HG02759 (cell line): ENCODE data around the gene NPAS3.

Experiments
- ATAC-seq: cut with Tn5 transposase; IDR thresholded peaks from one replicate; pipeline ENCODE4 v1.9.1; 2021; ENCODE audit warnings: mild to moderate bottlenecking, moderate library complexity; ENCODE audit not compliant: unreplicated experiment

Gene NPAS3

DNA sequence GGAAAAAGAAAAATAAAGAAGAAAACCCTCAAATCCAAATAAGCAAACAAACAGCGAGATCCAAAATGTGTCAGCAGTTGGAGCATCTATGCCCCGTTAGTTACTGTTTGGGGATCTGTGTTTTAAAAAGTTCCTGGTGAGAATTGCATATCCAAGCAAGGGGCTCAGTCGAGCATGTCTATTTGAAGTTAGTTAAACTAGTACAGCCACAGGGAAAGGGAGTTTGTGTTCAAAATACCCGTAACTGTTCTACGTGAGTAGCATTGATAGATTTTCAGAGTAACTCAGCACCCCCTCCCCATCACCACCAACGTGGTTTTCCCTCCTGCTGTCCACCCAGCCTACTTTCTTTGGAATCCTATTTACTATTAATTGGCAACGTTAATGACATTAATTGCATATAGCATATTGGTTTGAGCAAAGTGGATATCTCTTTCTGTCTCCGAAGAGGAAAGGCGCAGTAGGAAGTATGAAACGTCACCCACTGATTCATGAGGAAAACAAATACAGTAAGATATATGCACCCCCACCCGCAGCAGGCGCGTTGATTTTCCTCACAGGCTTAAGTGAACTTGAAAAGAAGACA, 1.5 kb downstream of the NPAS3 start:
- no peak for ATAC-seq

DNA sequence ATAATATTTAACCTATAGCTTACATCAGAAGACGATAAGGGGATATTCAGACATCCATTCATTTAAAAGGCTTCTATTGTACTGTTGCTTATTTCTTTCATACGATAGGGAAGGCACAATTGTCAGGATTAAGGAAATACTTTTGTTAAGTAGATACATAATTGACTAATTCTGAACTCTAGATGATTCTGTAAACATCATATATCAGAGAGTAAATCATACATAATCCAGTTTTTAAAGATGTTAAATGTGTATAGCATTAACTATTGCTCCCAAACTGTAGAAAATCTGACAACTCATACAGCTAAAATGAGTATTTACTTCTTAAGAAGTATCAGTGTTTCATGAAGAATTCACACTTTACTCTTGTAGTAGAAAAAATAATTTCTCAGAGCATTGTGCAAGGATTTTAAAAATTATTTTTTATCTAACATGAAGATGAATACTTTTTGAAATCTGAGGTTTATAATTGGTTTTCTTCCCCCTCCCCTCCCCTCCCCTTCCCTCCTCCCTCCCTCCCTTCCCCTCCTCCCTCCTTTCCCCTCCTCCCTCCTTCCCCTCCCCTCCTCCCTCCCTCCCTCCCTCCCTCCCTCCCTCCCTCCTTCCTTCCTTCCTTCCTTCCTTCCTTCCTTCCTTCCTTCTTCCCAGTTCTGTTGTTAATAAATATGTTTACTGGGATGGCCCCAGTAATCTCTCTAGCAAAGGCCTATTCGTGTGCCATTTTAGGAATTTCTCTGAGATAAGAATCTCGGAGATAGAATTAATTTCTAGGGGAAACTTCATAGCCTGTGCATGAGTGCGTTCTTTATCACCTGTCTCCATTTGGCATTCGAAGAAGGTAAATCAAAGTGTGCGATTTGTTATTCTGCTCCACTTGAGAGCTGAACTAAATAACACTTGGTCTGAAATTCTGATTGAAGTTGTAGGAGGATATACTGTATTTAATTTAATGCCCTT, 2.3 kb downstream of the NPAS3 start:
- ATAC-seq, result no peak

GRCh38 chr14:32941668-32942065, 3.0 kb downstream of the NPAS3 start:
- ATAC-seq, result no peak

DNA sequence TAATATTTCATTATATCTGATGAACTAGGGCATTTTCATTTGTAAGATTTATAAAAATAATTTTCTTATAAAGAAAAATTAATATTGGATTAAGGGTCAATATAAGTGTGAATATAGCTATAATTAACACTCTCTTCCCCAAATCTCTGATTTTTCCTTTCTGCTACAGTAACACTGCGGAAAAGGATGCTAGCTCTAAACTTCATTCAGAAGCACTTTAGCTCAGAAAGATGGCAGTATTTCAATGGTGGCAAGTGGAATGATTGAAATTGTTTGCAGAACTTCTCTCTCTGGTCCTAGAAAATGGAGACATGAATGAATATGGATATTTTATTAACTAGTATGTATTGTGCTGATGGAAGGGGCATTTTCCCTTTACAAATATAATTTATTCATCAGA, 8.4 kb downstream of the NPAS3 start:
- ATAC-seq, result no peak

DNA sequence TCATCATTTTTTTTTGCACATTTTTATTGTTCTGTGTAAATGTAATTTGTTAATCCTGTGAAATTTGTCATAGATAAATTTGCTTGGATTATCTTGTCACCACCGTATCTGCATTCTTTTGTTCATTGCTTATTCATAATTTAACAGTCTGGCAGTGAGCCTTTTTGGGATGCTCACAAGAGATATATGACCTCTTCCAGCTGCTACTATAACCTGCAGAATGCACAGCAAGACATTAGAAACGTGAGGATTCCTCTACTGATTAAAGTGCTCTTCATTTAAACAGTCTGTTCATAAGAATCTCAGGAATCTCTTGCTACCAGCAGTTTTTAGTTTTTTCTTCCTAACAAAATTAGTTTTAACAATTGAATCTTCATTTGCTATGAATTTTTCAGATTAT, 9.1 kb downstream of the NPAS3 start:
- no peak for ATAC-seq

GRCh38 chr14:32950584-32950983, 11.9 kb downstream of the NPAS3 start:
- no peak for ATAC-seq

- ATAC-seq, result no peak
These were observed 28.7 kb downstream of the NPAS3 start for GRCh38 chr14:32967421-32967820.

DNA sequence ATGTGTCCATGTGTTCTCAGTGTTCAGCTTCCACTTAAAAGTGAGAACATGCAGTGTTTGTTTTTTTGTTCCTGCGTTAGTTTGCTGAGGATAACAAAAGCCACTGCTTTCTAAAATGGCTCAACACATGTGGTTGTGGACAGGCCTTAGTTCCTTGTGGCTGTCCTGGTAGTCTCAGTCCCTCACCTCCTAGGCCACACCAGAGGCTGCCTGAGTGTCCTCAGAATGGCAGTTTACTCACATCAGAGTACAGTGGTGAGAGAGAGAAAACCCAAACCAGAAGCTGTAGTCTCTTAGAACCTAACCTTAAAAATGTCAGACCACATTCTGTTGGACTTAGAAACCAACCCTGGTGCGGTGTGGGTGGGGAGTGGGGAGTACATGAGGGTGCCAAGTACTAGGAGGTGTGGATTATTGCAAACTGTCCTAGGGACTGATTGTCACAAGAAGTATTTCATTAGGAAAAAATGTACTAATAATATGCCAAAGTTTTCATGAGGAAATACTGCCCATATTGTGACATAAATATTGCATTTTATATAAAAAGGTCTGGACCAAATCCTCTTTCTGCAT, 30.4 kb downstream of the NPAS3 start:
- ATAC-seq, result no peak

DNA sequence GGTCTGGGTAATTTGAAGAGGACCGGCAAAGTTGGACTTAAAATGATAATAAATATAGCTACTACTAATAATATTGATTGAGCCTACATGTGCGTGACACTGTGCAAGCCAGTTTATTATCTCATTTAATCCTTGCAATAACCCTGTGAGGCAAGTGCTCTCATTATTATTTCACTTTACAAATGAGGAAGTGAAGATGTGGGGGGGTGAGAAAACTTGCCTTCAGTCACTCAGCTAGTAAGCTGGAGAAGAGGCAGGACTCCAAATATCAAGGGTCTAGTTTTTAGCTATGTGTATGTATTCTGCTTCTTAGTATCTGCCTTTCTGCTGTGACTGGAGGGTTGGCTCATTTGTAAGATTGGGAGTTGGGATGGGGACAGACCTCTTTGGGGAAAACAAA, 39.2 kb downstream of the NPAS3 start:
- no peak for ATAC-seq

DNA sequence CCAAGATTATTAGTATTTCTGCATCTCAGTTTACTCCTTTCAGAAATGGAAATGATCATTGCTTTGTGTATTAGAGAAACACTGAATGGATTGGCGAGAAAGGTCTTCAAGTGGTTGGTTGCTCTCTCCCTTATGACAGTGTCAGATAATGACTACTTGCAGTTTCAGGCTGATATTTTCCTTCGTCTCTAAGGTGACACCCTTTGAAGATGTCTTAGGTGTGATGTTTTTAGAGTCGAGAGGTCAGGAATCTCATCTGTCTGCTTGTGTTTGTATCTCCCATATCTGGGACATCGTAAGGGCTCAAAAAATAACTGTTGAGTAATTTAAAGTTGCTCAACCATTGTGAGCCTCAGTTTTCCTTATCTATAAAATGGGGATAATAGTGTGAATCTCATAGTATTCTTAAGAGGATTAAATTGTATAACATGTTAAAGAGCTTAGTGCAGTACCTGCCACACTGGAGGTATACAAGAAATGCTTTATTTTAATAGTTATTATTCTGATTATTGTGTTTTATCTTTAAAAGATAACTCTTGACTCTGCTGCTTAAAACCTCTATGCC, 40.1 kb downstream of the NPAS3 start:
- no peak for ATAC-seq

GRCh38 chr14:32980178-32980901, 41.7 kb downstream of the NPAS3 start:
- no peak for ATAC-seq

DNA sequence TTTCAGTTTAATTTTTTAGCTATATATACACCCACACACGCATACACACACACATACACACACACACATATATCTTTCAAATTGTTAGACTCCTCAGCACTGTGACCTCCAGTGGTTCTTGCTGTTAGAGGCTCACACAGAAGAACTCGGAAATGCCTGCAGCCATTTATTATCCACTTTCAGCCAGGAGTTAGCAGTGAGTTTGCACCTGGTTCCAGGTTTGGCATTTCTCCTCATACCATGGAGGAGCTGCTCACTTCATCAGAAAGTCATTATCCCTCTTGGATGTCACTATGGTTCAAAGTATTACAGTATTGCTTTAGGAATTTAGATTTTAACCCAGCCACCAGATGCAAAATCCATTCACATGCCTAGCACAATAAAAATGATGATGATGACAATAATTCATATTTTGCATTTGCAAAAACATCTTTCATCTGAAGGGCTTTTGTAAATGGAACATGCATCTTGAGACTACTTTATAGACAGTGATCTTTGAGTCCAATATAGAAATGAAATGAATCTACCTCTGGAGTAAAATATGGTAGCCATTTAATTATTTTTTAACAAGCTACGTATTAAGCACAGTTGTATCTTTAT, 42.3 kb downstream of the NPAS3 start:
- ATAC-seq, result no peak

GRCh38 chr14:32984241-32984930, 45.7 kb downstream of the NPAS3 start:
- no peak for ATAC-seq

- no peak for ATAC-seq
These were observed 47.2 kb downstream of the NPAS3 start for GRCh38 chr14:32985866-32986265.

GRCh38 chr14:32986791-32987540, 48.3 kb downstream of the NPAS3 start:
- no peak for ATAC-seq

DNA sequence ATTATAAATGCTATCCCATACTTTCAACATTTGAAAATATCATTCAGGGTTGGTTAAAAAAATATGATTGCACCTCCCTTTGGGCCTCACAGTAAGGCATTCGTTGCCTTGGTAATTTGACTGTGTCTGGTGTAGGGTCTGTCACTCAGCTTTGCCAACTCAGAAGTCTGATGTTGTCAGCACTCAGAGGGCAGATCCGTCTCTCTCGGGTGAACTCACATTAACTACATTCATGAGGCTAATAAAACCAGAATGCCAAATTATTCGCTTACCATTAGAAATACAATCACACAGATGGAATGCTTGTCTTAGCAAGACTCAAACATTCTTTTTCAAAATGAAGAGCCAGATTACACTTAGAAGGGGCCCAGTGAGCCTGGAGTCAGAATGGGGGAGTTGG, 53.0 kb downstream of the NPAS3 start:
- no peak for ATAC-seq

GRCh38 chr14:32993921-32994320, 55.2 kb downstream of the NPAS3 start:
- no peak for ATAC-seq

DNA sequence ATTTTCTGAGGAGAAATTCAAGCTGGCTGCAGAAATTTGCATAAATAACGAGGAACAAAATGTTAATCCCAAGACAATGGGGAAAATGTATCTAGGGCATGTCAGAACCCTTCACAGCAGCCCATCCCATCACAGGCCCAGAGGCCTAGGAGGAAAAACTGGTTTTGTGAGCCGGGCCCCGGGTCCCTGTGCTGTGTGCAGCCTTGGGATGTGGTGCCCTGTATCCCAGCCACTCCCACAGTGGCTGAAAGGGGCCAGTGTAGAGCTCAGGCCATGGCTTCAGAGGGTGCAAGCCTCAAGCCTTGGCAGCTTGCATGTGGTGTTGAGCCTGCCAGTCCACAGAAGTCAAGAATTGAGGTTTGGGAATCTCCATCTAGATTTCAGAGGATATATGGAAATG, 57.7 kb downstream of the NPAS3 start:
- ATAC-seq, result no peak

DNA sequence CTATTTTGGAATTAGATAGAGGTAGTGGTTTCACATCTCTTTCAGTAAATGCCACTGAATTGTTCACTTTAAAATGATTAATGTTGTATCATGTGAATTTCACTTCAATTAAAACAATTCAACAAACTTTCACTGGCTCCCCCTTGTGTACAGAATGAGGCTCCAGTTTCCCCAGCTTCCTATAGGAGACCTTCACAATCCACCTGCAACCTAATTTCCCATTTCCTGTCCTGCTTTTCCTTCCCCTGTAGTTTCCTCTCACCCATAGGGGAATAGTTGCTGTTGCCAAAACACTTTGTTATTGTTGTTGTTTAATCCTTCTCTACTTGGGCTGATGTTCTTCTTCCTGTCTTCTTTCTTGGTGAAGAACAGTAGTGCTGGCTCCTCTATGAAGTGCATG, 59.8 kb downstream of the NPAS3 start:
- ATAC-seq, result no peak
